Thyroid gland (tissue), 4 donors: ENCODE results near the gene COMP. TPM values are rescaled to one million over a fixed set of nuclear protein-coding genes. Genes with fewer than 3 reads are reported as not detected.

Experiments
- DNase-seq, 2 donors: peaks; one replicate each; pipeline ENCODE4 v3.0.0-alpha.2; 2019
- H3K27ac ChIP-seq, 3 donors: fragments of 200-600 bp; sonication (generic); 1 replicate in 2 of 3; 2 replicates in 1 of 3; pipeline ENCODE4 v1.5.1; 2016 to 2019; ENCODE audit warnings: mild to moderate bottlenecking in 1 of 3, moderate library complexity in 1 of 3
- H3K27me3 ChIP-seq: fragments of 200-600 bp; sonication (generic); one replicate; pipeline ENCODE4 v1.5.1; 2019
- H3K36me3 ChIP-seq, 2 donors: fragments of 200-600 bp; sonication (generic); one replicate each; pipeline ENCODE4 v1.5.1; 2016 to 2019
- H3K4me1 ChIP-seq, 2 donors: fragments of 200-600 bp; sonication (generic); one replicate each; pipeline ENCODE4 v1.5.1; 2017 to 2019
- H3K4me3 ChIP-seq, 3 donors: fragments of 200-600 bp; sonication (generic); replicated peaks in 1 of 3; 1 replicate in 2 of 3; 2 replicates in 1 of 3; pipeline ENCODE4 v1.5.1; 2016; ENCODE audit warnings: mild to moderate bottlenecking in 1 of 3
- H3K9me3 ChIP-seq: fragments of 200-600 bp; sonication (generic); one replicate; pipeline ENCODE4 v1.5.1; 2017
- POLR2A ChIP-seq, 2 donors: fragments of 450-650 bp; IDR thresholded peaks; one replicate each; pipeline ENCODE4 v1.6.1; 2017; ENCODE audit warnings: antibody characterized with exemption in 2 of 2, mild to moderate bottlenecking in 2 of 2, moderate library complexity in 1 of 2
- WGBS, 2 donors: methylation state at CpG; one replicate each; pipeline ENCODE4 v1.1.5; 2017; 5-methylcytosine and 5-hydroxymethylcytosine counted together
- intact Hi-C: fragments of 100-400 bp; cut with DNase I; formaldehyde crosslinking; loops from one replicate; pipeline ENCODE4 v1.15.1; 2023
- total RNA-seq, 4 donors: library from RNA; depleted of rRNA; stranded (reverse); fragments of >200 nt; gene quantifications; one replicate each; pipeline ENCODE4 v1.2.3, GENCODE V29; 2016
- TF ChIP-seq, protein P1 (sequence below), 6 experiments: fragments of 200-600 bp in 3 of 6; fragments of 450-650 bp in 3 of 6; sonication (generic) in 3 of 6; IDR thresholded peaks; one replicate each; pipeline ENCODE4 v1.5.1; 2016 to 2019; ENCODE audit warnings: antibody characterized with exemption in 6 of 6, mild to moderate bottlenecking in 2 of 6, inconsistent platforms in 1 of 6, moderate library complexity in 1 of 6

The COMP gene
- total RNA-seq, 4 donors from 2014 or later = 0.33 to 33.3 (median 1.9) TPM

DNA sequence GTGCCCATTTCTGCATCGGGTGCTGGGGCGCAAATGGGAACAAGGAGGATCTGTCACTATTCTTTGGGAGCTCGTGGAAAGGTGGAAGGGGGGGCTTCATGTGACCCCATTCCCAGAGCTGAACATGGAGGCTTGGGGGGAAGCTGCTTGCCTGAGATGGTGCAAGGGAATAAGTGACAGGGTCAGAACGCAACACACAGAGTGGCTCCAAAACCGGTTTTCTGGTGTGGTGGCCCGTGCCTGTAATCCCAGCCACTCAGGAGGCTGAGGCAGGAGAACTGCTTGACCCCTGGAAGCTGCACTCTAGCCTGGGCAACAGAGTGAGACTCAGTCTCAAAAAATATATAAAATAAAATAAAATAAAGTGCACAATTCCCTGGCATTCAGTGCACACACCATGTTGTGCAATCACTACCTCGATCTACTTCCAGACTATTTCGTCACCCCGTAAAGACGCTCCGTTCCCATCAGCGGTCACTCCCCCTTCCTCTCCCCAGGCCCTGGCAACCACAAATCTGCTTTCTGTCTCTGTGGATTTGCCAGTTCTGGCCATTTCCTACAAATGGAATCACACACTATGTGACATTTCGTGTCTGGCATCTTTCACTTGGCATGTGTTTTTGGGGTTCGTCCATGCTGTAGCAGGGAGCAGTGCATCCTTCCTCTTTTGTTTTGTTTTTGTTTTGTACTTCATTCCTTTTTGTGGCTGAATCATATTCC lies 18.2 kb upstream of the COMP start:
- 71 to 76% methylated on average over 14 of the region's 14 CpGs for WGBS, 2 donors
- Histone ChIP-seq H3K4me3 (no peak overlapping the region), H3K27me3 (no peaks in the 10 kb centered on the region), H3K27ac (no peak overlapping the region), H3K9me3 (no peaks in the 10 kb centered on the region), H3K36me3 (no peaks in the 10 kb centered on the region), H3K4me1 (no peaks in the 10 kb centered on the region)
- intact Hi-C loops = no loop called here
- no peak for TF ChIP-seq POLR2A (IDR thresholded peaks at IDR 0.05)
- TF ChIP-seq, protein P1, sequence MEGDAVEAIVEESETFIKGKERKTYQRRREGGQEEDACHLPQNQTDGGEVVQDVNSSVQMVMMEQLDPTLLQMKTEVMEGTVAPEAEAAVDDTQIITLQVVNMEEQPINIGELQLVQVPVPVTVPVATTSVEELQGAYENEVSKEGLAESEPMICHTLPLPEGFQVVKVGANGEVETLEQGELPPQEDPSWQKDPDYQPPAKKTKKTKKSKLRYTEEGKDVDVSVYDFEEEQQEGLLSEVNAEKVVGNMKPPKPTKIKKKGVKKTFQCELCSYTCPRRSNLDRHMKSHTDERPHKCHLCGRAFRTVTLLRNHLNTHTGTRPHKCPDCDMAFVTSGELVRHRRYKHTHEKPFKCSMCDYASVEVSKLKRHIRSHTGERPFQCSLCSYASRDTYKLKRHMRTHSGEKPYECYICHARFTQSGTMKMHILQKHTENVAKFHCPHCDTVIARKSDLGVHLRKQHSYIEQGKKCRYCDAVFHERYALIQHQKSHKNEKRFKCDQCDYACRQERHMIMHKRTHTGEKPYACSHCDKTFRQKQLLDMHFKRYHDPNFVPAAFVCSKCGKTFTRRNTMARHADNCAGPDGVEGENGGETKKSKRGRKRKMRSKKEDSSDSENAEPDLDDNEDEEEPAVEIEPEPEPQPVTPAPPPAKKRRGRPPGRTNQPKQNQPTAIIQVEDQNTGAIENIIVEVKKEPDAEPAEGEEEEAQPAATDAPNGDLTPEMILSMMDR (IDR thresholded peaks at IDR 0.05) = no peak
- DNase-seq = peak; percentile 14 to 25

DNA sequence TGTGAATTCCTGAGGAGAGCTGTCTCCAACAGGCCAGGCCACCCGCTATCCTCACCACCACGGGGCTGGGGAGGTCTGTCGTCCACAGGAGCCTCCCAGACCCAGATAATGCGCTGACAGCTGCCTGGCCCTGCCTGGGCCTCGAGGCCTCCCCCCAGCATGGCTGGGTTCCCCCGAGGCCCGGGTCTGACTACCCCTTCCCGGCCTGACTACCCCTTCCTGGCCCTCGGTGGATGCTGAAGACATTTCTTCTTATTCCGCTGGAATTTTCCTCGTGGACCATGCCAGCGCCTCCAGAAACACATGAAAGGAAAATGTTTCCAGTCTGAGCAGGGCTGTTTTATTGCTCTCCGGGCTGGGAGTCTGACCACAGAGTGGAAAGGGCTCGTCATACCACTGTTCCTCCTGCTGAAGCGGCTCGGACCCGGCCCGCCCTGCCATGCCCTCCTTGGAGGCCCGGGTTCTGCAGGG lies 16.8 kb upstream of the COMP start:
- Histone ChIP-seq H3K36me3 (no peaks in the 10 kb centered on the region), H3K27ac (peak overlapping the region in 1 of 3 donors; percentile 24), H3K4me3 (no peak overlapping the region), H3K4me1 (no peaks in the 10 kb centered on the region), H3K9me3 (no peaks in the 10 kb centered on the region), H3K27me3 (no peaks in the 10 kb centered on the region)
- intact Hi-C loops = no loop called here
- 80 to 84% methylated on average over 13 to 19 of the region's 19 CpGs for WGBS, 2 donors
- DNase-seq = no peak
- TF ChIP-seq, protein P1 (IDR thresholded peaks at IDR 0.05) = no peak
- TF ChIP-seq POLR2A (IDR thresholded peaks at IDR 0.05) = no peak

DNA sequence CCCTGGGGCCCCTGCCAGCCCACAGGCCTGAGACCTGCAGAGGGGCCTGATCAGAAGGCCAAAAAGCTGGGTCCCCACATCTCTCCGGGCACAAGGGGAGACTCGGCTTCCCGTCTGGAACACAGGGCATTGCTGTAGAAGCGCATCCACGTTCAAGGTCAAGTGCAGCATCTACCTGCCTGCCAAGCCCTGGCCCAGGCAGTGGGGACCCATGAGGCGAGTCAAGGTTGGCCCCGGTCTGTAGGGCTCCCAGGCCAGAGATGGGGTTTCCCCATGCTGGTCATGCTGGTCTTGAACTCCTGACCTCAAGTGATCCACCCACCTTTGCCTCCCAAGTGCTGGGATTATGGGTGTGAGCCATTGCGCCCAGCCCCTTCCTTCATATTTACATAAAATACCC lies 13.5 kb upstream of the COMP start:
- intact Hi-C loops = no loop called here
- H3K4me3 ChIP-seq = no peak overlapping the region
- H3K27me3 ChIP-seq = no peaks in the 10 kb centered on the region
- H3K4me1 ChIP-seq = no peaks in the 10 kb centered on the region
- H3K36me3 ChIP-seq = no peaks in the 10 kb centered on the region
- DNase-seq = no peak
- no peaks in the 10 kb centered on the region for H3K9me3 ChIP-seq
- 81 to 100% methylated on average over 1 to 5 of the region's 8 CpGs for whole genome bisulfite sequencing, 2 donors
- no peak overlapping the region for H3K27ac ChIP-seq
- no peak for TF ChIP-seq POLR2A (IDR thresholded peaks at IDR 0.05)
- TF ChIP-seq, protein P1 (IDR thresholded peaks at IDR 0.05) = no peak

DNA sequence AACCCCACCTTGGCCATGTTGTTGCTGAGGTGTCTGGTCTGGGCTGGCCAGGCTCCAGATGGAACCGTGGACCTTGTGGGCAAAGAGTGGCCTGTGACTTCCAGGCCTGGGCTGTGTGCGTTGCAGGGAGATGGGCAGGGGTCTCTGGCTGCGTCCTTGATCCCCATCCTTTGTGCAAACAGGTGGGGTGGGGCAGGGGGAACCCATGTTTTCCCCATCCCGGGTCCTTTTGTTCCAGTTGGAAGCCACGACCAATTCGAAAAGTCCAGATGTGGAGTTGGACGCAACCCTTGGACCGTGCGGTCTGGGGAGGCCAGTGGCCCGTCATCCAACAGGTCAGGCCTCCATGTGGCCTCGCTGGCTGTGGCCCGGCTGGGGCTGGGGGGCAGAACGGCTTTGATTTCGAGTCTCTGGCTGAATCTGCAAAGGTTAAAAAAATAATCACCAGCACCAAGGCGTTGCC lies 13.1 kb upstream of the COMP start:
- TF ChIP-seq, protein P1 (IDR thresholded peaks at IDR 0.05) = no peak
- TF ChIP-seq POLR2A (IDR thresholded peaks at IDR 0.05) = no peak
- no peaks in the 10 kb centered on the region for H3K27me3 ChIP-seq
- H3K9me3 ChIP-seq = no peaks in the 10 kb centered on the region
- whole genome bisulfite sequencing, 2 donors = 88 to 92% methylated on average over 15 of the region's 15 CpGs
- no peak overlapping the region for H3K27ac ChIP-seq
- no peak overlapping the region for H3K4me3 ChIP-seq
- DNase-seq = no peak
- intact Hi-C loops = no loop called here
- no peaks in the 10 kb centered on the region for H3K36me3 ChIP-seq
- no peaks in the 10 kb centered on the region for H3K4me1 ChIP-seq

DNA sequence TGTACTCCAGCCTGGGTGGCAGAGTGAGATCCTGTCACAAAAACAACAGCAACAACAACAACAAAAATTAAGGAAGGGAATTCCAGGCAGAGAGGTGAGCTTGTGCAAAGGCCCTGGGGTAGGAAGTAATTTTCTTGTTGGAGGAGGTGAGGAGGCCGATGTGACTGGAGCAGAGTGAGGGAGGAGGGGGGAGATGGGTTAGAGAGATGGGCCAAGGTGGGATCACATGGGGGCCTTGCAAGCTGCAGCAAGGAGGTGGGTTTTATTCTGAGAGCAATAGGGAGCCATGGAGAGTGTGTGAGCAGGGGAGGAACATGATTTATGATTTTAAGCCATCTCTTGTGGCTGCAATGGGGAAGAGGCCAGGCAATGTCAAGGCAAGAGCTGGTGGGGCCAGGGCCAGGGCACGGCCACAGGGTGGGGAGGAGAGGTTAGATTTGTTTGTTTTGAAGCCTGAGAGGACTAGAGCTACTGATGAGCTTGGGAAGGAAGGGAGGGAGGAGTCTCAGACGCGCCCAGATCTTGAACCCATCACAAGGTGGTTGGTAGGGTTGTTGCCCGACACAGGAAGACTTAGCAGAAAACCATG lies 12.5 kb upstream of the COMP start:
- H3K27ac ChIP-seq = no peak overlapping the region
- intact Hi-C loops = no loop called here
- no peaks in the 10 kb centered on the region for H3K9me3 ChIP-seq
- TF ChIP-seq POLR2A (IDR thresholded peaks at IDR 0.05) = no peak
- TF ChIP-seq, protein P1 (IDR thresholded peaks at IDR 0.05) = no peak
- no peaks in the 10 kb centered on the region for H3K36me3 ChIP-seq
- WGBS, 2 donors = 84% methylated on average over 5 of the region's 5 CpGs
- DNase-seq = no peak
- no peak overlapping the region for H3K4me3 ChIP-seq
- no peaks in the 10 kb centered on the region for H3K4me1 ChIP-seq
- no peaks in the 10 kb centered on the region for H3K27me3 ChIP-seq
